Pancreas (tissue), 10 donors: ENCODE results near the gene TRAF7. TPM values are rescaled to one million over a fixed set of nuclear protein-coding genes. Genes with fewer than 3 reads are reported as not detected.

ENCODE experiments used
- ATAC-seq, 4 donors: fragments of 200-7000 bp; cut with Tn5 transposase; one replicate each; pipeline versions ENCODE4 v1.8.0 to v1.9.1; 2020; ENCODE audit warnings: mild to moderate bottlenecking in 4 of 4, moderate library complexity in 4 of 4
- DNase-seq, 6 donors: peaks; one replicate each; pipeline ENCODE4 v3.0.0-alpha.2; 2020
- FAIRE-seq: peaks from 2 replicates; lab custom pipeline; 2012; peaks lifted over from hg19 to GRCh38; lab: Jason Lieb, UNC
- H3K27ac ChIP-seq, 4 donors: fragments of 200-600 bp; sonication (generic); 1 replicate in 3 of 4; 2 replicates in 1 of 4; pipeline versions ENCODE4 v1.5.0 to v1.8.0; 2020
- H3K27me3 ChIP-seq, 4 donors: fragments of 200-600 bp; one replicate each; pipeline ENCODE4 v1.8.0; 2021
- H3K36me3 ChIP-seq, 3 donors: fragments of 200-600 bp; sonication (generic) in 1 of 3; one replicate each; pipeline versions ENCODE4 v1.5.0 to v1.8.0; 2020 to 2021
- H3K4me1 ChIP-seq, 3 donors: fragments of 200-600 bp; one replicate each; pipeline ENCODE4 v1.8.0; 2021
- H3K4me3 ChIP-seq, 4 donors: fragments of 200-600 bp; sonication (generic) in 2 of 4; one replicate each; pipeline versions ENCODE4 v1.5.0 to v1.8.0; 2020 to 2021
- H3K9me3 ChIP-seq, 4 donors: fragments of 200-600 bp; one replicate each; pipeline ENCODE4 v1.8.0; 2021
- CTCF ChIP-seq, 4 donors: fragments of 200-600 bp; sonication (generic) in 3 of 4; IDR thresholded peaks; one replicate each; pipeline versions ENCODE4 v1.5.0 to v1.8.0; 2021; ENCODE audit warnings: antibody characterized with exemption in 4 of 4
- WGBS, 2 donors: extraction: QIAGEN DNeasy Blood & Tissue Kit; methylation state at CpG; one replicate each; pipeline ENCODE4 v1.1.7; 2013; 5-methylcytosine and 5-hydroxymethylcytosine counted together
- intact Hi-C, 3 donors: fragments of 100-400 bp; cut with DNase I; formaldehyde crosslinking; loops; one replicate each; pipeline versions ENCODE4 v1.11.1 to v1.14.2; 2022
- polyA plus RNA-seq, 2 donors: library from polyadenylated mRNA; stranded (reverse); fragments of 200-250 nt; gene quantifications; one replicate each; pipeline ENCODE4 v1.2.3, GENCODE V29; 2013
- total RNA-seq, 6 donors: library from RNA; stranded (reverse); fragmentation: NEBNext Ultra II Directional in 4 of 6; extraction: Animal tissue kit (Norgen Biotek cat#: 25700) in 4 of 6; gene quantifications; one replicate each; pipeline versions ENCODE4 v1.2.1 to v1.2.4, GENCODE V29; 2021 to 2023
- donor health status: healthy with polysubstance abuse.
- donor health status: DM: no; HTN: no; CAD: no; lungs with moderate emphysema.
- donor health status: DM: no; HTN: no; CAD: no.
- donor health status: control.
- donor health status: control.
- donor health status: Bipolar disorder and iron deficiency.
- donor health status: DM: yes; HTN: yes; CAD: no.
- donor health status: DM: no; HTN: no; CAD: no.
- donor health status: DM: no; HTN: no; CAD: no.
- donor health status: DM: yes; HTN: yes; CAD: no.

Gene TRAF7
- total and polyA plus RNA-seq, 8 donors, result 24.5 to 45.1 (median 34.5) TPM

DNA sequence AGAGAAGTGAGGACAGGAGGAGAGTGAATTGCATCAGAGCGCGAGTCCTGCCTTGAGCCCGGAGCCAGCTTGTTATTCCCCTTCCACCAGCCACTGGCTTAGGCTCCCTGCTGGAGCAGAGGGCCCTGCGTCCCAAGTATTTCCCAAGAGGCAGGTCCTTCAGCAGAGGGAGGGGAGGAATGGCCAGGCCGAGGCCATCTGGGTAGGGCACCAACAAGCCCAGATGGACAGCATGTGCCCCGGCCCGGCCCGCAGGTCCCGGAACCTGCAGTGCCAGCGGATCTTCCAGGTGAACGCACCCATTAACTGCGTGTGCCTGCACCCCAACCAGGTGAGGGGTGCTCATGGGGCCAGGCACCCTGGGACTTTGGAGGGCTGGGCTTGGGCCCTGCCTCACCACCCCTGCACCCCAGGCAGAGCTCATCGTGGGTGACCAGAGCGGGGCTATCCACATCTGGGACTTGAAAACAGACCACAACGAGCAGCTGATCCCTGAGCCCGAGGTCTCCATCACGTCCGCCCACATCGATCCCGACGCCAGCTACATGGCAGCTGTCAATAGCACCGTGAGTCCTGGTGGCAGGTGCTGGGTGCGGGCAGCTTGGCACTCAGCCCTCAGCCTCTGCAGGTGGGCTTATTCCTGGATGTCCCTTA lies 51.3 kb downstream of the TRAF7 start:
- H3K4me3 ChIP-seq, result no peak overlapping the region
- 89 to 90% methylated on average over 23 of the region's 23 CpGs for WGBS, 2 donors

GRCh38 chr16:2207872-2208271 lies 52.3 kb downstream of the TRAF7 start:
- peak in 1 of 6 donors; percentile 66 for DNase-seq
- H3K4me1 ChIP-seq, result peaks cover under 1 to 18% (median 8%) of the 10 kb centered on the region in 3 donors
- H3K27ac ChIP-seq, result no peak overlapping the region
- H3K27me3 ChIP-seq, result no peaks in the 10 kb centered on the region
- peaks cover 0 to 23% (median 5%) of the 10 kb centered on the region in 3 donors for H3K36me3 ChIP-seq
- FAIRE-seq, result no peak
- H3K4me3 ChIP-seq, result no peak overlapping the region
- WGBS, 2 donors, result 91 to 94% methylated on average over 9 of the region's 9 CpGs
- H3K9me3 ChIP-seq, result no peaks in the 10 kb centered on the region
- no peak for ATAC-seq
- intact Hi-C loops, result no loop called here
- no peak for TF ChIP-seq CTCF (IDR thresholded peaks at IDR 0.05)

More for the DNA sequence above, 51.3 kb downstream of the TRAF7 start:
- peak in 2 of 6 donors; percentile 50 to 82 for DNase-seq
- FAIRE-seq, result no peak
- Histone ChIP-seq H3K36me3 (peaks cover 0 to 23% (median 5%) of the 10 kb centered on the region in 3 donors), H3K4me1 (peaks cover 0 to 8% (median 0%) of the 10 kb centered on the region in 3 donors), H3K27ac (no peak overlapping the region), H3K27me3 (no peaks in the 10 kb centered on the region), H3K9me3 (no peaks in the 10 kb centered on the region)
- ATAC-seq, result no peak
- no peak for TF ChIP-seq CTCF (IDR thresholded peaks at IDR 0.05)
- intact Hi-C loops, result no loop called here

DNA sequence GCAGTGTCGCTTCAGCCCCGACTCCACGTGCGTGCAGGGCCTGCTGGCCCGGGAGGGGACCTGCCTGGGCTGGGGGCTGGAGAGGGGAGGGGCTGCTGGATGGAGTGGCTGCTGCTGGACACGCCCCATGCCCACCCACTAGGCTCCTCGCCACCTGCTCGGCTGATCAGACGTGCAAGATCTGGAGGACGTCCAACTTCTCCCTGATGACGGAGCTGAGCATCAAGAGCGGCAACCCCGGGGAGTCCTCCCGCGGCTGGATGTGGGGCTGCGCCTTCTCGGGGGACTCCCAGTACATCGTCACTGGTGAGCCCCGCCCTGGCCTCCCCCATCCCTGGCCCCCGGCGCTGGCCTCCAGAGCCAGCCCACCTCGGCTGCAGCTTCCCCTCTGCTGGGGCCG lies 52.7 kb downstream of the TRAF7 start:
- DNase-seq (peak in 2 of 6 donors; percentile 52 to 78), FAIRE-seq (no peak), ATAC-seq (no peak)
- H3K4me3 ChIP-seq, result no peak overlapping the region
- no peak overlapping the region for H3K27ac ChIP-seq
- no peaks in the 10 kb centered on the region for H3K27me3 ChIP-seq
- intact Hi-C loops, result no loop called here
- no peak for TF ChIP-seq CTCF (IDR thresholded peaks at IDR 0.05)
- H3K36me3 ChIP-seq, result peaks cover 0 to 23% (median 5%) of the 10 kb centered on the region in 3 donors
- no peaks in the 10 kb centered on the region for H3K9me3 ChIP-seq
- peaks cover 5 to 22% (median 12%) of the 10 kb centered on the region in 3 donors for H3K4me1 ChIP-seq
- WGBS, 2 donors, result 83 to 88% methylated on average over 19 to 23 of the region's 23 CpGs

DNA sequence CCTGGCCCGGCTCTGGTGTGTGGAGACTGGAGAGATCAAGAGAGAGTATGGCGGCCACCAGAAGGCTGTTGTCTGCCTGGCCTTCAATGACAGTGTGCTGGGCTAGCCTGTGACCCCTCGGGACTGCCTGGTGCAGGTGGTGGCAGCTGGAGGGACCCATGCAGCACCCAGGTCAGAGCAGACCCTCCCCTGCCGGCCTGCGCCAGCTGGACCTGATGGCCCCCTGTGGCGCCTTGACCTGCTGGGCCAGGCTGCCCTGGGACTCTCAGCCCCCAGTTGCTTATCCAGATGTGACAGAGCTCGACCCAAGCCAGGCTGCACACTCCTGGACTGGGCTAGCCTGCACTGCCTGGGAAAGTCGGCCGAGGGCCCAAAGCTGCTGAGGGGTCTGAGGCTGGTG lies 53.2 kb downstream of the TRAF7 start:
- DNase-seq (peak in 2 of 6 donors; percentile 41 to 75), ATAC-seq (no peak), FAIRE-seq (no peak)
- TF ChIP-seq CTCF (IDR thresholded peaks at IDR 0.05), result no peak
- H3K27ac ChIP-seq, result no peak overlapping the region
- 93 to 96% methylated on average over 9 of the region's 9 CpGs for WGBS, 2 donors
- peaks cover 0 to 23% (median 5%) of the 10 kb centered on the region in 3 donors for H3K36me3 ChIP-seq
- intact Hi-C loops, result no loop called here
- peaks cover 8 to 26% (median 17%) of the 10 kb centered on the region in 3 donors for H3K4me1 ChIP-seq
- H3K9me3 ChIP-seq, result no peaks in the 10 kb centered on the region
- H3K4me3 ChIP-seq, result no peak overlapping the region
- H3K27me3 ChIP-seq, result no peaks in the 10 kb centered on the region
